Keratinocyte (primary cell): ENCODE results near the gene SRL. TPM values are rescaled to one million over a fixed set of nuclear protein-coding genes. Genes with fewer than 3 reads are reported as not detected.
"Not testable (repeated sequence)": the region's sequence is repeated elsewhere in the genome, so short reads cannot be mapped to it uniquely, and the experiment has no call there.

Experiments
- DNase-seq: peaks from one replicate; pipeline ENCODE4 v3.0.0-alpha.2; 2011; ENCODE audit warnings: low read depth, missing footprints, low spot score
- FAIRE-seq: peaks from 2 replicates; lab custom pipeline; 2011; peaks lifted over from hg19 to GRCh38; lab: Jason Lieb, UNC
- H2AFZ ChIP-seq: 2 replicates; pipeline ENCODE4 v1.6.0; 2012; ENCODE audit warnings: low read length, control low read depth, inconsistent platforms; ENCODE audit not compliant: control insufficient read depth
- H3K27ac ChIP-seq: 2 replicates; pipeline ENCODE4 v1.5.1; 2011; ENCODE audit warnings: low read length; ENCODE audit not compliant: control insufficient read depth, insufficient read depth
- H3K27me3 ChIP-seq: 3 replicates; pipeline ENCODE4 v1.6.0; 2011; ENCODE audit warnings: low read length; ENCODE audit not compliant: control insufficient read depth, insufficient read depth; ENCODE audit errors: extremely low read depth
- H3K36me3 ChIP-seq, 2 experiments: 2 replicates in 1 of 2; 3 replicates in 1 of 2; pipeline ENCODE4 v1.5.1; 2011; ENCODE audit warnings: low read length in 2 of 2, mild to moderate bottlenecking in 1 of 2; ENCODE audit not compliant: control insufficient read depth in 2 of 2, insufficient read depth in 2 of 2; ENCODE audit errors: extremely low read depth in 1 of 2
- H3K4me1 ChIP-seq: 3 replicates; pipeline ENCODE4 v1.5.1; 2011; ENCODE audit warnings: low read length; ENCODE audit not compliant: control insufficient read depth, insufficient read depth; ENCODE audit errors: extremely low read depth
- H3K4me2 ChIP-seq: 3 replicates; pipeline ENCODE4 v1.6.0; 2011; ENCODE audit warnings: low read depth, low read length; ENCODE audit not compliant: control insufficient read depth, insufficient read depth; ENCODE audit errors: extremely low read depth
- H3K4me3 ChIP-seq, 3 experiments: fragments of 200-600 bp in 1 of 3; sonication (generic) in 1 of 3; 2 replicates in 2 of 3; 3 replicates in 1 of 3; pipeline ENCODE4 v1.5.1; 2011 to 2016; ENCODE audit warnings: low read length in 3 of 3, mild to moderate bottlenecking in 3 of 3, control low read depth in 2 of 3, inconsistent platforms in 1 of 3, low read depth in 1 of 3, mixed read lengths in 1 of 3, mixed run types in 1 of 3, moderate library complexity in 1 of 3; ENCODE audit not compliant: control insufficient read depth in 2 of 3, insufficient read depth in 2 of 3; ENCODE audit errors: extremely low read depth in 1 of 3
- H3K79me2 ChIP-seq: 2 replicates; pipeline ENCODE4 v1.6.0; 2012; ENCODE audit warnings: low read length; ENCODE audit not compliant: control insufficient read depth, insufficient read depth
- H3K9ac ChIP-seq: 3 replicates; pipeline ENCODE4 v1.6.0; 2011; ENCODE audit warnings: low read length; ENCODE audit not compliant: control insufficient read depth, insufficient read depth; ENCODE audit errors: extremely low read depth
- H3K9me1 ChIP-seq: 3 replicates; pipeline ENCODE4 v1.6.0; 2011; ENCODE audit warnings: low read length; ENCODE audit not compliant: control insufficient read depth, insufficient read depth; ENCODE audit errors: extremely low read depth
- H3K9me3 ChIP-seq: 2 replicates; pipeline ENCODE4 v1.5.1; 2012; ENCODE audit warnings: low read depth, low read length; ENCODE audit not compliant: control insufficient read depth
- H4K20me1 ChIP-seq: 3 replicates; pipeline ENCODE4 v1.6.0; 2011; ENCODE audit warnings: low read length; ENCODE audit not compliant: control insufficient read depth, insufficient read depth; ENCODE audit errors: extremely low read depth
- EZH2 ChIP-seq: IDR thresholded peaks from one replicate; pipeline ENCODE4 v1.6.1; 2012; ENCODE audit warnings: inconsistent platforms, mild to moderate bottlenecking, low read length, moderate library complexity
- dilution Hi-C: fragments of 300-500 bp; cut with MboI; formaldehyde crosslinking; loops from one replicate; pipeline ENCODE4 v1.7.0; 2020; ENCODE audit warnings: low sequenced_read_pairs; ENCODE audit not compliant: extremely low pct_ligation_motif_present
- polyA plus RNA-seq, 5 experiments: library from polyadenylated mRNA; depleted of rRNA in 3 of 5; stranded (reverse) in 3 of 5; stranded (forward) in 1 of 5; unstranded in 1 of 5; fragments of >200 nt; gene quantifications; 1 replicate in 1 of 5; 2 replicates in 3 of 5; 3 replicates in 1 of 5; pipeline versions ENCODE4 v1.2.1 to v1.2.3, GENCODE V29; 2011 to 2012; ENCODE audit warnings: missing spikeins in 2 of 5, low read depth in 1 of 5, low replicate concordance in 1 of 5
- TF ChIP-seq, protein P1 (sequence below), 3 experiments: IDR thresholded peaks in 1 of 3; conservative IDR thresholded peaks in 1 of 3; optimal IDR thresholded peaks in 1 of 3; 2 replicates in 2 of 3; 3 replicates in 1 of 3; pipeline versions ENCODE3 to v1.5.1; 2011; ENCODE audit warnings: low read length in 3 of 3, mild to moderate bottlenecking in 3 of 3, moderate library complexity in 2 of 3, control low read depth in 1 of 3, inconsistent platforms in 1 of 3; ENCODE audit not compliant: insufficient read depth in 2 of 3; ENCODE audit errors: extremely low read depth in 1 of 3

SRL gene
- polyA plus RNA-seq, 1 donor (not counting 4 experiments of a cell fraction or from before 2014, with no cell fraction given), result not detected

- TF ChIP-seq, protein P1, sequence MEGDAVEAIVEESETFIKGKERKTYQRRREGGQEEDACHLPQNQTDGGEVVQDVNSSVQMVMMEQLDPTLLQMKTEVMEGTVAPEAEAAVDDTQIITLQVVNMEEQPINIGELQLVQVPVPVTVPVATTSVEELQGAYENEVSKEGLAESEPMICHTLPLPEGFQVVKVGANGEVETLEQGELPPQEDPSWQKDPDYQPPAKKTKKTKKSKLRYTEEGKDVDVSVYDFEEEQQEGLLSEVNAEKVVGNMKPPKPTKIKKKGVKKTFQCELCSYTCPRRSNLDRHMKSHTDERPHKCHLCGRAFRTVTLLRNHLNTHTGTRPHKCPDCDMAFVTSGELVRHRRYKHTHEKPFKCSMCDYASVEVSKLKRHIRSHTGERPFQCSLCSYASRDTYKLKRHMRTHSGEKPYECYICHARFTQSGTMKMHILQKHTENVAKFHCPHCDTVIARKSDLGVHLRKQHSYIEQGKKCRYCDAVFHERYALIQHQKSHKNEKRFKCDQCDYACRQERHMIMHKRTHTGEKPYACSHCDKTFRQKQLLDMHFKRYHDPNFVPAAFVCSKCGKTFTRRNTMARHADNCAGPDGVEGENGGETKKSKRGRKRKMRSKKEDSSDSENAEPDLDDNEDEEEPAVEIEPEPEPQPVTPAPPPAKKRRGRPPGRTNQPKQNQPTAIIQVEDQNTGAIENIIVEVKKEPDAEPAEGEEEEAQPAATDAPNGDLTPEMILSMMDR (optimal IDR thresholded peaks at IDR 0.05 in 1 of 3, IDR thresholded peaks at IDR 0.05 in 1 of 3, conservative IDR thresholded peaks at IDR 0.05 in 1 of 3; ENCODE audit: extremely low read depth in 1 of 3, insufficient read depth in 2 of 3, low read length in 3 of 3), result no peak
- no peak for TF ChIP-seq EZH2
- no peak overlapping the region for H3K27ac ChIP-seq
- dilution Hi-C loops, result no loop called here
- H3K4me3 ChIP-seq, result no peak overlapping the region
- H3K36me3 ChIP-seq, result no peaks in the 10 kb centered on the region
- no peak overlapping the region for H3K4me2 ChIP-seq
- no peak for FAIRE-seq
- no peaks in the 10 kb centered on the region for H3K4me1 ChIP-seq
- H3K27me3 ChIP-seq, result no peaks in the 10 kb centered on the region
- DNase-seq, result no peak
- H4K20me1 ChIP-seq, result no peaks in the 10 kb centered on the region
- no peaks in the 10 kb centered on the region for H3K79me2 ChIP-seq
- H3K9me1 ChIP-seq, result no peaks in the 10 kb centered on the region
- H3K9ac ChIP-seq, result no peak overlapping the region
- no peak overlapping the region for H2AFZ ChIP-seq
- H3K9me3 ChIP-seq, result no peaks in the 10 kb centered on the region
These were observed 84.5 kb downstream of the SRL start for GRCh38 chr16:4157376-4157825.

GRCh38 chr16:4156503-4156902, 85.4 kb downstream of the SRL start:
- H4K20me1 ChIP-seq, FAIRE-seq, DNase-seq, H3K27ac ChIP-seq, H3K79me2 ChIP-seq, dilution Hi-C loops, H2AFZ ChIP-seq, H3K9me3 ChIP-seq, H3K27me3 ChIP-seq, H3K9me1 ChIP-seq, H3K4me2 ChIP-seq, H3K36me3 ChIP-seq, H3K4me1 ChIP-seq, H3K4me3 ChIP-seq, H3K9ac ChIP-seq: not testable (repeated sequence)

- H3K4me2 ChIP-seq, H2AFZ ChIP-seq, H3K9me1 ChIP-seq, H3K36me3 ChIP-seq, FAIRE-seq, H4K20me1 ChIP-seq, dilution Hi-C loops, H3K9me3 ChIP-seq, DNase-seq, H3K27me3 ChIP-seq, H3K27ac ChIP-seq, H3K9ac ChIP-seq, H3K4me3 ChIP-seq, H3K4me1 ChIP-seq, H3K79me2 ChIP-seq: not testable (repeated sequence)
These were observed 88.5 kb downstream of the SRL start for GRCh38 chr16:4153364-4153763.
